DMS53 (cell line): ENCODE results near the gene SLC4A7.
"Not testable (repeated sequence)": the region's sequence is repeated elsewhere in the genome, so short reads cannot be mapped to it uniquely, and the experiment has no call there.

Experiments
- DNase-seq: peaks from one replicate; lab custom pipeline; 2025; lab: John Stamatoyannopoulos, UW

SLC4A7 gene

GRCh38 chr3:27429909-27430308, 54.3 kb downstream of the SLC4A7 start:
- no peak for DNase-seq

DNA sequence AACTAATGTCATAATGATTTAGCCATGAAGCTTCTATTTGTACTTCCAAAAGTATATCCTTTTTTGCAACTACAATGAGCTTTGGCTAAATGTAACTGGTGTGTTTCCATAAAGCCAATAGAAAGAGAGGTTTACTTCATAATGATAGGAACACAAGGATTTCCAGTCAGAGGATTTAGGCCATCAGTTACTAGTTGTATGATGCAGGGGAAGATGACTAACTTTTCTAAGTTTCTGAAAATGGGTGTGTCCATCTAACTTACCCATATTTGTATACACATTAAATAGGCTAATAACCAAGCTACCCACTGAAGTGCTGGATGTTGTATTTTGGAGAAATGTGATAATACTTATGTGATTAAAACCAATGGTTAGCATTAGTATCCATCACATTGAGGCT, 55.7 kb downstream of the SLC4A7 start:
- DNase-seq: no peak

GRCh38 chr3:27426926-27427325, 57.3 kb downstream of the SLC4A7 start:
- no peak for DNase-seq

DNA sequence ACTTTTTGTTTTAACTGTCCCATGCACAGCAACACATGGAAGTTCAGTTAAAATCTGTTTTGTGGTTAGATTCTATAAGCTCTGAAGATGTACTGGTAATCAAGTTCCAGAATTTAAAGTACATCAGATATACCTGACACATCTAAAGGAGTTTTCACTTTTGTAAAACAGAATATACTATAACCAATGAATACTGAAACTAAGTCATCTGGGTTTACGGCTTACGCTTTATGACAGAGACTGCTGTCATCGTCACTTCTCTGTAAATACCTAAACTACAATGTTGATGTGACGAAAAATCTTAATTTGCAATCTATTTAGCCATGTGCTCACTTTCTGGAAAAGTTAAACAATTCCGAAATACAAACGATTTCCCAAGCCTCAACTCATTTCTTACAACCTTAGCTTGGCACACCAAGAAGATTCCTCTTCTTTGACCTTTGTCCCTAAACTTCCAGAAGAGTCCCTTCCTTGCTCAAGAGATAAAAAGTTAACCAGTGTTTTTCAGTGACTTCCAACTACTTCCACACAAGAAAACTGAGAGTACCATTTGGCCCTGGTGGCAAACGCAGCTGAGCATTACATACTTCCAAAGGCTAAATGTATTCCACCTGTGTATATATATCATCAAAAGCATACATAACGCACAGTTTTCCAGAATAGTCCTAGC, 58.2 kb downstream of the SLC4A7 start:
- no peak for DNase-seq

GRCh38 chr3:27424812-27425521, 59.2 kb downstream of the SLC4A7 start:
- not testable (repeated sequence) for DNase-seq

DNA sequence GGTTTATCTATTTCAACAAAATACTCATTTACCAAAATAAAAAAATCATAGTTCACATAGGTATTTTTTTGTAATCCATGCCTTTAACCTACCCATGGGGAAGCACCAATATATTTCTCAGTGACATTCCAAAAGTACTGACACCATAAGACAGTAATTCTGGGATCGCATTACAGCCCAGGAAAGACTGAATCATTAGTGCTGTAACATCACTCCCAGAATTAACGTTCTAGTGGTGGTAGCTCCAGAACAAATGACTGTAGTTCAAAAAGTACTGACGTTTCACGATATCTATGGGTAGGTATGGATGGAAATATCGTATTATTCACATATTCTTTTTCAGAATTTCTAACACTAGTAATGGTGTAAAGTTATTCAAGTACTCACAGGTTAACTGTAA, 60.7 kb downstream of the SLC4A7 start:
- DNase-seq: no peak

DNA sequence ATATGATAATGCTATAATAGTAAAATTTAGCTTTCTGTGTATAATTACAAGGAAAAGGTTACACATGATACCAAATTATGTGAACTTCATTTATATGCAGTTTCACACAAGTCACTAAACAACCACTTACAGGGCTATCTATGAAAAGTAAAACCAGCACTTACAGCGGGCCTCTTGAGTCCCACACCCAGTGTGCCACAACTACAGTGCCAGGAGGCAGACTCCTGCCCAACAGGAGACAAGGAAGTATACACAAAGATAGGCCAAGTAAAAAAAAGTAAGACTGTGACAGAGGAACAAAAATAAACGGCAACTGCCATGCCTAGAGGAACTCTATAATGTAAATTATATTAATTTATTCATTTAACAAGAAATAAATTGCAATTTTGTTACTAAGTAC, 61.6 kb downstream of the SLC4A7 start:
- DNase-seq: no peak

DNA sequence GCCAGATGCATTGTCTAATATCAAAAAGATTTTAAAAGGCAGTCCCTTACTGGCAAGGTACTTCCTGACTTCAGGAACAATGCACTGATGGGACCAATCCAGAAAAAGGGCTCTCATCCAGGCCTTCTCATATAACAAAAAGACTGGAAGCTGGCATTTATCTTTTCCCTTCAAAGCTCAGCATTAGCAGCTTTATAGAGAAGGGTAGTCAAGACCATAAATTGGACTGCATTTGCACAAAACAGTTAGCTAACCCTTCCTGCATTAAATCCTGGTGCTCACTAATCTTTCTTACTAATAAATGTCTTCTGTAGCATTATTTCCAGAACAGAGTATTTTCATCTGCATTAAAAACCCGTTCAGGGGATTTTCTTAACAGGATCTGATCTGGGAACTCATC, 69.0 kb downstream of the SLC4A7 start:
- no peak for DNase-seq

DNA sequence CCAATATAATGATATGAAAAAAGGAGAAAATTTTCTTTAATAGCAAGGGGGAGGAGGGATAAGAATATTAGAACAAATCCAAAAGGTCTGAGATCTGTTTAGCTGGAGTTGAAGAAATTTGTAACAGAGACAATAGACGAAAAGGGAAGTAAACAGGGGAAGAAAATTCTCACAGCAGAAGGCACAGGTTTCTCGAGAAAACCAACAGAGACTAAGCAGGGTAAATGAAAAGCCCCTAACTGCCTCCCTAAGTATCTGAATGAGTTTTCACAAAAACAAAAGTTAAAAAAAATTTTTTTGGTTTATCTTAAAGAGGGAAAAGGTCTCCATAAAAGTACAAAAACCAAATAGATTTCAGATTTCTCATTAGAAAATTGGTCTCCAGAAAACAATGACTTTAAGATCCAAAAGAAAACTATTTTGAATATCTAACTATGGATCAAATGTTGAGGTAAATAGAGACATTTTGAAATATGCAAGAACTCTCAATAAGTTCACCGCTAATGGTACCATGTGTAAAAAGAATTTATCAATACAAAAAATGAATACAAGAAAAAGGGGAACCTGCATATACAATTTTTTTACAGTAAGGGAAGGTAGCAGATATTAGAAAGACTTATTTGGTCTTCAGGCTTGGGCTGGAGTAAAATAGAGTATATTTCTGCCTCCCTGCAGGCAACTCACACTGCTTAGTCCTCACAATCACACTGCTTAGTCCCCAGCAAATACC, 91.1 kb downstream of the SLC4A7 start:
- no peak for DNase-seq

GRCh38 chr3:27392414-27392813, 91.8 kb downstream of the SLC4A7 start:
- not testable (repeated sequence) for DNase-seq

DNA sequence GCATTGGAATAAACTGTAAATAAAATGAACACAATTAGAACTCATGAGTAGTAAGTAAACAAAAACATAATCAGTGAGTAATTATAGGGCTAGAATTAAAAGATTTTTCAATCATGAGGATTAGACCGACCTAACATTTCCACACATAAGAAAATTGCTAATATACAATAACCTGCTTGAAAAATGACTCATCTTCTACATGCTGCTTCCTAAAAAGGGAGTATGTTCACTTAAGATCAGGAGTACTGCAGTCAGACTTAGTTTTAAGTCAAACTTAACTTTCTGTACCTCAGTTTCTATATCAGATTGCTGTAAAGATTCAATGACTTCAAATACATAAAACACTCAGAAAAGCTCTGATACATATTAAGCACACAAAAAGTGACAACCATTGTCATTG, 92.4 kb downstream of the SLC4A7 start:
- no peak for DNase-seq

DNA sequence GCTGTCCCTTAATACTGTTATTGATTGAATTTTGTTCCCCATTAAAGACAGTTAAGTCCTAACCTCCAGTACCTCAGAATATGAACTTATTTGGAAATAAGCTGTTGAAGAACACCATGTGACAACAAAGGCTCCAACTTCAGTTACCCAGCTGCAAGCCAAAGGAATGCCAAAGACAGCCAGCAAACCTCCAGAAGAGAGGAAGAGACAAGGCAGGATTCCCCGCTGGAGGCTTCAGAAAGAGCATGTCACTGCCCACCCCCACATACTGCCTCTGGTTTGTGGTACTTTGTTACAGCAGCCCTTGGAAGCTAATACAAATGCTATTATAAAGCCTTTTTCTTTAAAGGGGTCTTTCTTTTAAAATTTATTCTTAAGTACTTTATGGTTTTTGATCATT, 96.6 kb downstream of the SLC4A7 start:
- no peak for DNase-seq

DNA sequence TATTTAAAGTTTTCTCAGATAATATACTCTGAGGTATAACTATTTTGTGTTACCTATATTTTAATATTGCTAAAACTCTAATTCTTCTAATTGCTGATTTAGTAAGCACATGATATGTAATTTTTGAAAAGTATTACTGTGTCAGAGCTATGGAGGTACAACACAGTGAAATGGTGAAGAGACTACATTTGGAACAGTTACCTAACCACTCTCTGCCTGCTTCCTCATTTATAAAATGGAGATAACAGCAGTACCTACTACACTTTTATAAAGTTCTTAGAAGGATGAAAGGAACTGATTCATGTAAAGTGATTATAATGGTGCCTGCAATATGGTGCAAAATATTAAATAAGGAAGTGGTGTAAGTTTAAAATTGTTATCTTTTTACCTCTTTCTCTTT, 98.7 kb downstream of the SLC4A7 start:
- DNase-seq: no peak

- no peak for DNase-seq
Observed at GRCh38 chr3:27384191-27384590, 100.0 kb downstream of the SLC4A7 start.

GRCh38 chr3:27380433-27381357, 103.5 kb downstream of the SLC4A7 start:
- DNase-seq: no peak

DNA sequence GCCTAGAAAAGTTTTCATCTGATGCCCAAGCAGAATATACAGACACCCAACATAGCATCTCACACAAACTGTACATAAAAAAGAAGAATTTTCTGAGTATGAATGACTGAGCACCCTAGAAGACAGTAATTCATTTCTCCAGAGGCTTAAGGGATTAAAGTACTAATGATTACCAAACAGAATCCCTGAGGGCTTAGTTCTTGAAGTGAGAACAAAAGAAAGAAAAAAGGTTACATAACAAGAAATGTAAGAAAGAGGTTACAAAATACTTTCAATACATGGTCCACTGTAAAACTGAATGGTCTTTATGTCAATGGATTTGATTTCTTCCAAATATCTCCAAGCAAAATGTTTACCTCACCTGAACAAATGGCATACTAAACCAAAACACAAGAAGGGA, 105.9 kb downstream of the SLC4A7 start:
- no peak for DNase-seq

GRCh38 chr3:27376109-27376772, 107.9 kb downstream of the SLC4A7 start:
- peak; percentile 55 for DNase-seq

- DNase-seq: peak; percentile 89
Observed at GRCh38 chr3:27368831-27369607, 115.2 kb downstream of the SLC4A7 start, which contains the start of gene NEK10. Gene NEK10 (minus strand): TSS chr3:27369383. CDS start chr3:27352882, 16,501 bp downstream.

- no peak for DNase-seq
Observed at GRCh38 chr3:27366062-27366591, 118.1 kb downstream of the SLC4A7 start.
